ENCODE measurements around the gene MRGPRF.

- no peak for TF ChIP-seq CTCF (IDR thresholded peaks at IDR 0.05; ENCODE audit: low read depth, low read length)
- TF ChIP-seq EZH2phosphoT487 (IDR thresholded peaks at IDR 0.05; ENCODE audit: low read depth): no peak
These were observed 27.0 kb upstream of the MRGPRF start for GRCh38 chr11:69040051-69040450.

All from OCI-LY3 (cell line).